GM23338 (cell line): ENCODE measurements around the gene CTRB1.

Experiments used
- CREB1 ChIP-seq: fragments of 250-450 bp; sonication (Bioruptor Pico); IDR thresholded peaks from 2 replicates; pipeline ENCODE4 v1.5.0; 2020; ENCODE audit warnings: low read depth, mild to moderate bottlenecking, moderate library complexity
- POLR2AphosphoS5 ChIP-seq: IDR thresholded peaks from 2 replicates; pipeline ENCODE4 v1.6.1; 2016; ENCODE audit warnings: antibody characterized with exemption, low read depth
- TF ChIP-seq, protein P1 (sequence below), 2 experiments: fragments of 200-600 bp in 1 of 2; sonication (generic) in 1 of 2; conservative IDR thresholded peaks; 2 replicates each; pipeline versions ENCODE4 v1.5.1 to v1.6.1; 2016 to 2017; ENCODE audit warnings: antibody characterized with exemption in 2 of 2, low read depth in 2 of 2, mild to moderate bottlenecking in 2 of 2, moderate library complexity in 1 of 2
- TF ChIP-seq, protein P2 (sequence below): IDR thresholded peaks from one replicate; pipeline ENCODE4 v1.6.1; 2018; ENCODE audit warnings: antibody characterized with exemption; ENCODE audit not compliant: unreplicated experiment

DNA sequence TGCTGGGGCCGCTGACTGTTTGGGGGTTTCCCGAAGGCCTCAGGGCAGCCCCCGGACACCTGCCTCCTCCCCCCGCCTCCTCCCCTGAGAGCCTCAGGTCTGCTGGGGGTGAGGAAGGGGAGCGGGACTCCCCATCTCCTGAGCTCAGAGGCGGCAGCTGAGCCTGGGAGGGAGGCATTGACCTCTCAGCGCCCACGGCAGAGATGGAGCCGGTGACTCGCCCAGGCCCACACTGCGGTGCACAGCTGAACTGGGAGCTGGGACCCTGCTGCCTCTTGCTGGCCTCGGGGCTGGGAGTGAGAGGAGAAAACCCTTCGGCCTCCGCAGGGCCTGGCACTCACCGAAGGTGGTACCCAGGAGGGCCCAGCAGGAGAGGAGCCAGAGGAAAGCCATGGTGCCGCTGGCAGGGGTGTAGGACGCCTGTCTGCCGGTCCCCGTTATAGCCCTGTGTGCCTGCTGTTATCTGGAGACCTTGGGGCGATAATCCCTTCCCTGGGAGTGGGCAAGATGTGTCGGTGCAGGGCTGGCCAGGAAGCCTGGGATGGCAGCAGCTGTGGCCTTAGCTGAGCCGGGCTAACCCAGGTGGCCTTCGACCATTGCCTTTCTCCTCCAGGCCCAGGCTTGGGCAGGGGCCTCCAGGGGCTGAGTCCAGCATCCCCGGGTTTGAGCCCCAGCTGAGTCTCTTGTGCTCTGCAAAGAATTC lies 11.9 kb upstream of the CTRB1 start, which contains the start of gene CTRB2:
- TF ChIP-seq, protein P1, sequence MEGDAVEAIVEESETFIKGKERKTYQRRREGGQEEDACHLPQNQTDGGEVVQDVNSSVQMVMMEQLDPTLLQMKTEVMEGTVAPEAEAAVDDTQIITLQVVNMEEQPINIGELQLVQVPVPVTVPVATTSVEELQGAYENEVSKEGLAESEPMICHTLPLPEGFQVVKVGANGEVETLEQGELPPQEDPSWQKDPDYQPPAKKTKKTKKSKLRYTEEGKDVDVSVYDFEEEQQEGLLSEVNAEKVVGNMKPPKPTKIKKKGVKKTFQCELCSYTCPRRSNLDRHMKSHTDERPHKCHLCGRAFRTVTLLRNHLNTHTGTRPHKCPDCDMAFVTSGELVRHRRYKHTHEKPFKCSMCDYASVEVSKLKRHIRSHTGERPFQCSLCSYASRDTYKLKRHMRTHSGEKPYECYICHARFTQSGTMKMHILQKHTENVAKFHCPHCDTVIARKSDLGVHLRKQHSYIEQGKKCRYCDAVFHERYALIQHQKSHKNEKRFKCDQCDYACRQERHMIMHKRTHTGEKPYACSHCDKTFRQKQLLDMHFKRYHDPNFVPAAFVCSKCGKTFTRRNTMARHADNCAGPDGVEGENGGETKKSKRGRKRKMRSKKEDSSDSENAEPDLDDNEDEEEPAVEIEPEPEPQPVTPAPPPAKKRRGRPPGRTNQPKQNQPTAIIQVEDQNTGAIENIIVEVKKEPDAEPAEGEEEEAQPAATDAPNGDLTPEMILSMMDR (conservative IDR thresholded peaks at IDR 0.05; ENCODE audit: low read depth in 2 of 2), result no peak
- TF ChIP-seq, protein P2, sequence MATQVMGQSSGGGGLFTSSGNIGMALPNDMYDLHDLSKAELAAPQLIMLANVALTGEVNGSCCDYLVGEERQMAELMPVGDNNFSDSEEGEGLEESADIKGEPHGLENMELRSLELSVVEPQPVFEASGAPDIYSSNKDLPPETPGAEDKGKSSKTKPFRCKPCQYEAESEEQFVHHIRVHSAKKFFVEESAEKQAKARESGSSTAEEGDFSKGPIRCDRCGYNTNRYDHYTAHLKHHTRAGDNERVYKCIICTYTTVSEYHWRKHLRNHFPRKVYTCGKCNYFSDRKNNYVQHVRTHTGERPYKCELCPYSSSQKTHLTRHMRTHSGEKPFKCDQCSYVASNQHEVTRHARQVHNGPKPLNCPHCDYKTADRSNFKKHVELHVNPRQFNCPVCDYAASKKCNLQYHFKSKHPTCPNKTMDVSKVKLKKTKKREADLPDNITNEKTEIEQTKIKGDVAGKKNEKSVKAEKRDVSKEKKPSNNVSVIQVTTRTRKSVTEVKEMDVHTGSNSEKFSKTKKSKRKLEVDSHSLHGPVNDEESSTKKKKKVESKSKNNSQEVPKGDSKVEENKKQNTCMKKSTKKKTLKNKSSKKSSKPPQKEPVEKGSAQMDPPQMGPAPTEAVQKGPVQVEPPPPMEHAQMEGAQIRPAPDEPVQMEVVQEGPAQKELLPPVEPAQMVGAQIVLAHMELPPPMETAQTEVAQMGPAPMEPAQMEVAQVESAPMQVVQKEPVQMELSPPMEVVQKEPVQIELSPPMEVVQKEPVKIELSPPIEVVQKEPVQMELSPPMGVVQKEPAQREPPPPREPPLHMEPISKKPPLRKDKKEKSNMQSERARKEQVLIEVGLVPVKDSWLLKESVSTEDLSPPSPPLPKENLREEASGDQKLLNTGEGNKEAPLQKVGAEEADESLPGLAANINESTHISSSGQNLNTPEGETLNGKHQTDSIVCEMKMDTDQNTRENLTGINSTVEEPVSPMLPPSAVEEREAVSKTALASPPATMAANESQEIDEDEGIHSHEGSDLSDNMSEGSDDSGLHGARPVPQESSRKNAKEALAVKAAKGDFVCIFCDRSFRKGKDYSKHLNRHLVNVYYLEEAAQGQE, result no peak
- no peak for TF ChIP-seq POLR2AphosphoS5
- no peak for TF ChIP-seq CREB1 (CRISPR knock-in tag)
